Activated CD8-positive, alpha-beta T cell treated with anti-CD3 and anti-CD28 coated beads for 36 hours (primary cell): ENCODE measurements around the gene SLC16A7. TPM values are rescaled to one million over a fixed set of nuclear protein-coding genes. Genes with fewer than 3 reads are reported as not detected.

Source experiments
- ATAC-seq: fragments of 200-7000 bp; cut with Tn5 transposase; one replicate; pipeline ENCODE4 v1.10.0; 2021; ENCODE audit warnings: mild to moderate bottlenecking, moderate library complexity
- CTCF ChIA-PET: fragments of 350-600 bp; sonication (Branson Sonifier 250); formaldehyde crosslinking; loops from one replicate; lab custom pipeline; 2021; ENCODE audit warnings: antibody characterized with exemption; lab: Charles Lee
- POLR2A ChIA-PET: fragments of 350-600 bp; sonication (Branson Sonifier 250); formaldehyde crosslinking; loops from one replicate; lab custom pipeline; 2021; ENCODE audit warnings: antibody characterized with exemption; lab: Charles Lee
- DNase-seq: peaks from one replicate; pipeline ENCODE4 v3.0.0-alpha.2; 2020
- H3K27ac Mint-ChIP-seq: one replicate; pipeline ENCODE4 v1.8.0; 2021; ENCODE audit warnings: mild to moderate bottlenecking, mixed read lengths
- H3K27me3 Mint-ChIP-seq: one replicate; pipeline ENCODE4 v1.8.0; 2021; ENCODE audit warnings: mixed read lengths
- H3K36me3 Mint-ChIP-seq: one replicate; pipeline ENCODE4 v1.8.0; 2021; ENCODE audit warnings: low read depth, mixed read lengths
- H3K4me1 Mint-ChIP-seq: one replicate; pipeline ENCODE4 v1.8.0; 2021; ENCODE audit warnings: low read depth, mixed read lengths
- H3K4me3 Mint-ChIP-seq: one replicate; pipeline ENCODE4 v1.8.0; 2021; ENCODE audit warnings: mild to moderate bottlenecking, moderate library complexity, mixed read lengths
- H3K9me3 Mint-ChIP-seq: one replicate; pipeline ENCODE4 v1.8.0; 2021; ENCODE audit warnings: mixed read lengths
- intact Hi-C: fragments of 100-400 bp; cut with micrococcal nuclease; formaldehyde crosslinking; loops from one replicate; pipeline ENCODE4 v1.10.0; 2022
- total RNA-seq, 2 experiments: library from RNA; stranded (reverse); gene quantifications; one replicate each; pipeline ENCODE4 v1.2.3, GENCODE V29; 2021
- TF ChIP-seq, protein P1 (sequence below): fragments of 200-600 bp; IDR thresholded peaks from one replicate; pipeline ENCODE4 v1.8.0; 2022; ENCODE audit warnings: antibody characterized with exemption, mild to moderate bottlenecking

Gene SLC16A7
- total RNA-seq, 2 experiments from 2014 or later, result 21.0 to 21.4 TPM

DNA sequence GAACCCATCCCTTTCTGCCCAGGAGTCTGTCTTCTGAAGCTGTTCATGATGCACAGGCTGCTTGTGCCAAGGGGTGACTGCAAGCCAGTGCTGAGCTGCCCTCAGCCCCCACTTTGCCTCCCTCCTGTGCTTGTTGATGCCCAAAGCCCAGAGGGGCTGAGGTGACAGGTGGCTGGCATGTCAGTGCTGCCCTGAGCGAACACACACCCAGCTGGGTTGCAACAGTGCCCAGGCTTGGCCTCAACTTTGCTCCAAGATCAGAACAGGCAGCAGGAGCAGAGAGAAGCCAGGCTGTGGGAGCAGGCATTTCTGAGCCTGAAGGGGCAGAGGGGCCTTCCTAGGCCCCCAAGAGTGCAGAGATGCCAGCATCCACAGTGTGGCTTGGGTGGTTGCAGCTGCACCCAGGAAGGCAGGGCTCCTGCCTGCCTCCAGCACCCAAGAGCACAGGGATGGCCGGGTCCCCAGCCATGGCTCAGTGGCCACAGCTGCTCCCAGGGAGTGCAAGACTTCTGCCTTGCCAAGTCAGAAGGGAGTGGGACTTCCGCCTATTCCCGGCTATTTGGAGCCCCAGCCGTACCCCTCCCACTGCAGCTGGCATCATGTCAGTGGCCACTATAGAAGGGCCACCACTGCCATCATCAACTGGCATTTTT, 83.1 kb downstream of the SLC16A7 start:
- TF ChIP-seq, protein P1, sequence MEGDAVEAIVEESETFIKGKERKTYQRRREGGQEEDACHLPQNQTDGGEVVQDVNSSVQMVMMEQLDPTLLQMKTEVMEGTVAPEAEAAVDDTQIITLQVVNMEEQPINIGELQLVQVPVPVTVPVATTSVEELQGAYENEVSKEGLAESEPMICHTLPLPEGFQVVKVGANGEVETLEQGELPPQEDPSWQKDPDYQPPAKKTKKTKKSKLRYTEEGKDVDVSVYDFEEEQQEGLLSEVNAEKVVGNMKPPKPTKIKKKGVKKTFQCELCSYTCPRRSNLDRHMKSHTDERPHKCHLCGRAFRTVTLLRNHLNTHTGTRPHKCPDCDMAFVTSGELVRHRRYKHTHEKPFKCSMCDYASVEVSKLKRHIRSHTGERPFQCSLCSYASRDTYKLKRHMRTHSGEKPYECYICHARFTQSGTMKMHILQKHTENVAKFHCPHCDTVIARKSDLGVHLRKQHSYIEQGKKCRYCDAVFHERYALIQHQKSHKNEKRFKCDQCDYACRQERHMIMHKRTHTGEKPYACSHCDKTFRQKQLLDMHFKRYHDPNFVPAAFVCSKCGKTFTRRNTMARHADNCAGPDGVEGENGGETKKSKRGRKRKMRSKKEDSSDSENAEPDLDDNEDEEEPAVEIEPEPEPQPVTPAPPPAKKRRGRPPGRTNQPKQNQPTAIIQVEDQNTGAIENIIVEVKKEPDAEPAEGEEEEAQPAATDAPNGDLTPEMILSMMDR, result no peak
- Mint-ChIP-seq H3K27ac (no peak overlapping the region), H3K36me3 (peaks cover 38% of the 10 kb centered on the region), H3K27me3 (no peaks in the 10 kb centered on the region), H3K4me1 (peaks cover 34% of the 10 kb centered on the region), H3K9me3 (peaks cover 9% of the 10 kb centered on the region), H3K4me3 (no peak overlapping the region)
- CTCF ChIA-PET, result no interaction called here
- POLR2A ChIA-PET, result no interaction called here
- intact Hi-C loops, result no loop called here
- ATAC-seq (no peak), DNase-seq (no peak)

GRCh38 chr12:59689776-59690175, 93.9 kb downstream of the SLC16A7 start:
- intact Hi-C loops, result no loop called here
- Mint-ChIP-seq H3K27ac (no peak overlapping the region), H3K4me1 (peaks cover 3% of the 10 kb centered on the region), H3K36me3 (peaks cover 10% of the 10 kb centered on the region), H3K27me3 (no peaks in the 10 kb centered on the region), H3K9me3 (peaks cover 5% of the 10 kb centered on the region), H3K4me3 (no peak overlapping the region)
- POLR2A ChIA-PET, result no interaction called here
- ATAC-seq (no peak), DNase-seq (no peak)
- TF ChIP-seq, protein P1, result no peak
- CTCF ChIA-PET, result no interaction called here

DNA sequence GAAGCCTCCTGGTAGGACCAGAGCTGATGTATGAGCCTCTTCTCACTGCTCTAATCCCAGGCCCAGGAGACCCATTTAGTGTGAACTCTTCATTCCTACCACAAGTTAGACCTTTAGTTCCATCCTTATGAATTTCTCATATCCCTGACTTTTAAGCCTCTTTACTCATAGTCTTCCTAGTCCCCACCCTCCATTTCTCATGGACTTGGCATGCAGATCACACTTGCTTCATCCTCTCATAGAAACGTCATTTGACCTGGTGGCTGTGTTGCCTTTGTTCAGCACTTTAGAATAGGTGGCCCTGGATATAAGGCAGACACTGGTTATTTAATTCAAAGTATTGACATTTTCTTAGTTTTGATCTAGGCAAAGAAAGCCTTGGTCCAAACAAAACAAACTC, 99.5 kb downstream of the SLC16A7 start:
- POLR2A ChIA-PET, result interaction anchor here (0.6 kb wide), 1 partner anchor 106 kb away, joined by 3 read pairs; no protein-coding TSS in a partner anchor
- Mint-ChIP-seq H3K27ac (no peak overlapping the region), H3K4me3 (no peak overlapping the region), H3K4me1 (peaks cover 17% of the 10 kb centered on the region), H3K27me3 (no peaks in the 10 kb centered on the region), H3K9me3 (peaks cover 4% of the 10 kb centered on the region), H3K36me3 (peaks cover 11% of the 10 kb centered on the region)
- no peak for DNase-seq
- no peak for ATAC-seq
- intact Hi-C loops, result no loop called here
- CTCF ChIA-PET, result no interaction called here
- TF ChIP-seq, protein P1, result no peak

- Mint-ChIP-seq H3K36me3 (peaks cover 5% of the 10 kb centered on the region), H3K4me1 (peaks cover 19% of the 10 kb centered on the region), H3K9me3 (no peaks in the 10 kb centered on the region), H3K27ac (no peak overlapping the region), H3K27me3 (no peaks in the 10 kb centered on the region), H3K4me3 (no peak overlapping the region)
- POLR2A ChIA-PET, result no interaction called here
- no peak for ATAC-seq
- TF ChIP-seq, protein P1, result no peak
- DNase-seq, result no peak
- intact Hi-C loops, result no loop called here
- CTCF ChIA-PET, result no interaction called here
These were observed 102.8 kb downstream of the SLC16A7 start for GRCh38 chr12:59698600-59698999.

DNA sequence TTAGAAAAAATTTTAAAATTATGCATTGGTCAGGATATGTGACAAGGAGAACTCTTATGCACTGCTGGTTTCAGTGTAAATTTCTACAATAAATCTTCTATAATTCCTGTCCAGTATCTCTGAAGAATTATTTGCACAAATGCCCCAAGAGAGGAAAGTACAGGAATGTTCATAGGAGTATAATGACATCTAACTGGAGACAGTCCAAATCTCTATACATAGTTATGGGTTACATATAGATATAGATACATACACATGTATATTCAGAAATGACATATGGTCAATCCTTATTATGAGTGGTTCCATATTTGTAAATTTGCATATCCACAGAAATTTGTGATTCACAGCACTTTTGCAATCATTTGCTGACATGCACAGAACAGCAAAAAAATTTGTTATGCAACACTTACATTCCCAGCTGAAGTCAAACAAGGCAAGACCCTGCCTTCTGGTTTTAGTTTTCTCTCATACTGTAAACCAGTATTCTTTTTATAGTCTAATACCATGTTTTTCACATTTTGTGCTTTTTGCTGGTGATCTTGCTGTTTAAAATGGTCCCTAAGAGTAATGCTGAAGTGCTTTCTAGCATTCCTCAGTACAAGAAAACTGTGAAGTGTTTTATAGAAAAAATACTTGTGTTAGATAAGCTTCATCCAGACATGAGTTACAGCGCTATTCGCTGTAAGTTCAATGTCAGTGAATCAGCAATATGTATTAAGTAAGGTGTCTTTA, 103.8 kb downstream of the SLC16A7 start:
- DNase-seq (no peak), ATAC-seq (no peak)
- Mint-ChIP-seq H3K36me3 (peaks cover 6% of the 10 kb centered on the region), H3K4me3 (no peak overlapping the region), H3K27me3 (no peaks in the 10 kb centered on the region), H3K4me1 (peaks cover 16% of the 10 kb centered on the region), H3K9me3 (no peaks in the 10 kb centered on the region), H3K27ac (no peak overlapping the region)
- intact Hi-C loops, result no loop called here
- CTCF ChIA-PET, result no interaction called here
- POLR2A ChIA-PET, result no interaction called here
- TF ChIP-seq, protein P1, result no peak
